A172 (cell line): ENCODE measurements around the gene IBTK. TPM values are rescaled to one million over a fixed set of nuclear protein-coding genes. Genes with fewer than 3 reads are reported as not detected.
"Not testable (repeated sequence)": the region's sequence is repeated elsewhere in the genome, so short reads cannot be mapped to it uniquely, and the experiment has no call there.

Source experiments
- DNase-seq: peaks from one replicate; pipeline ENCODE4 v3.0.0-alpha.2; 2015; ENCODE audit warnings: low spot score
- total RNA-seq: library from RNA; depleted of rRNA; stranded (reverse); fragments of >200 nt; shearing (Covaris generic); gene quantifications from 2 replicates; pipeline ENCODE4 v1.2.3, GENCODE V29; 2014

IBTK gene
- total RNA-seq, 1 experiment from 2014 or later: 34.0 TPM

DNA sequence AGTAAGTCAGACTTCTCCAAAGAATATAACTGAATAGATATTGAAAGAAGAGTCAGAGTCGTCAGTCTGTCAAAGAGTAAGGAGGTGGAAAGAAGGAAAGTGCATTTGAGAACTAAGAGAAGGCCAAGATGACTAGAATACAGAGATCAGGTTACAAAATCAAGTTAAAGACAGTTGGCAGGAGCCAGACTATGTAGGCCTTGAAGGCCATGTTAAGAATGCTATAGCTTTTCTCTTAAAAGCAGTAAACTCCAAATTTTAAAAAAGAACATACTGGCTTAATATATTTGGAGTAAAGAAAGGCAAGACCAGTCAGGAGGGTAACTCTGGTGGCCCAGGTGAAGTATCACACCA is 68.8 kb downstream of the IBTK start:
- no peak for DNase-seq

DNA sequence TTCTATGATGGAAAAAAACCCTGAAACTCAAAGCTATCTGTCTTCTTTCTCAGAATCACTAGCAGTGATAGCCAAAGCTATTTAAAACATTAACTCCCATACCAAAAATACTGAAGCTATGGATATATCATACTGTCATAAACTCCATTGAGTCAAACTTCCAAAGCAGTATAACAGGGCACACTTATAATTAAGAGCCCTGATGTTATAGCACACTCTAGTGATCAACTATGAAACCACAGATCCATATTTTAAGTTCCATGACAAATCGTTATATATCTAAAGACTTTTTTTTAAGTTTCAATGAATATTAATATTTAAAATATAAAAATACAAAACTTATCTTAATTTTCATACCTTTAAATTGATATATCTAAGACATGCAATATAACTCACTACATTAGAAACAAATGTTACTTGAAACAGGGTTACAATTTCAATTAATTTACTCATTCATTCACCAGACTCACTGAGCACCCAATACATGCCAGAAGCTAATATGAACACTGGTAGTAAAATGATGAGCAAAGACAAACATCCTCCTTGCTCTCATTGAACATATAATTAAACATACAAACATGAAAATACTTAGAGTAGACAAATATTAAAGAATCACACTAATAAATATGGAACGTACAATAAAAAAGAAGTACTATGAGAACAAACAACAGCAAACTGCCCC is 69.3 kb downstream of the IBTK start:
- DNase-seq: no peak

DNA sequence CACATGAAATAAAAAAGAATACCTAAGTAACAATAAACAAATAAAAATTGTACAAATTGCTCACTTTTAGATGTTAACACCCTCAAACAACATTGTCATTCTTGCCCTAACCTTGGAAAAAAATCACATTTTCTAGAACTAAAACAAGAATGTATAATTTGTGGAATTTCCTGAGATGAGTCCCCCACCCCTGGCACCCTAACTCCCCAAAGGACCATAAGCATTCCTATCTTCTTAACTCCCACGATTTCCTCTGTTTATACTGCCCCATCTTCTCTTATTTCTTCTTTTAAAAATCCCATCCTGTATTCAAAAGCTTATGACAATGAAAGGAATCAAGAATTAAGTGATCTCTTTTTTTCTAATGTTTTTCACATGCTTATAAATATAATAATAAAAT is 70.9 kb downstream of the IBTK start:
- DNase-seq: no peak

GRCh38 chr6:82172594-82172993 is 75.0 kb downstream of the IBTK start:
- DNase-seq: no peak

DNA sequence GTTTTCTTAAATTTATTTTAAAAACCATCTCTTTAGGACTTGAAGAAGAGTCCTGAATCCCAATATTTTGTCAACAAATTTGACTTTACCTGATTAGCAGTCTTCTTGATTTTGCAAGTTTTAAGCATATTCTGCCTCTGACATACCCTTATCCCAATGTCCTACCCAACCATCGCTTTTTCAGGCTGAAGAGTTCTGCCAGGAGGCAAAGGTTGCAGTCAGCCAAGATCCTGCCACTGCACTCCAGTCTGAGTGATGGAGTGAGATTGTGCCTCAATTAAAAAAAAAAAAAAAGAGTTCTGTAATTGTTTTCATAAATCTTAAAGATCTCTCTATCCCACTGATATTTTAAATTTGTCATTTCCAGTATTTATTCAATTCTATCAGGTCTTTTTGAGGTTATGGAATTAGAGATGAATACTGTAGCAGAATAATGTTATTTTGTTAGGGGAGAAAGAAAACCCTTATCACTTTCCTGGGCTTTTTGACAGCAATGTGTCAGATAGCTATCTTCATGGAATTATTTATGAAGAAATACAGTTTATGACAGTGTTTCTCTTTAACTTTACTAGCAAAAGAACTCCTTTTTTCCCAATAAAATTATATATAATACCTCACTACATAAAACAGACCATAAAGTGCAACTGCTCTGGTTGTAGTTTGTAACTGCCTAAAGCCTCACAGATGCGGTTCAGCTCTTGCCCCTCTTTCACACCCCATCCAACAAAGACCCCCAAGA is 78.2 kb downstream of the IBTK start:
- no peak for DNase-seq

GRCh38 chr6:82166493-82166892 is 81.1 kb downstream of the IBTK start:
- DNase-seq: no peak

DNA sequence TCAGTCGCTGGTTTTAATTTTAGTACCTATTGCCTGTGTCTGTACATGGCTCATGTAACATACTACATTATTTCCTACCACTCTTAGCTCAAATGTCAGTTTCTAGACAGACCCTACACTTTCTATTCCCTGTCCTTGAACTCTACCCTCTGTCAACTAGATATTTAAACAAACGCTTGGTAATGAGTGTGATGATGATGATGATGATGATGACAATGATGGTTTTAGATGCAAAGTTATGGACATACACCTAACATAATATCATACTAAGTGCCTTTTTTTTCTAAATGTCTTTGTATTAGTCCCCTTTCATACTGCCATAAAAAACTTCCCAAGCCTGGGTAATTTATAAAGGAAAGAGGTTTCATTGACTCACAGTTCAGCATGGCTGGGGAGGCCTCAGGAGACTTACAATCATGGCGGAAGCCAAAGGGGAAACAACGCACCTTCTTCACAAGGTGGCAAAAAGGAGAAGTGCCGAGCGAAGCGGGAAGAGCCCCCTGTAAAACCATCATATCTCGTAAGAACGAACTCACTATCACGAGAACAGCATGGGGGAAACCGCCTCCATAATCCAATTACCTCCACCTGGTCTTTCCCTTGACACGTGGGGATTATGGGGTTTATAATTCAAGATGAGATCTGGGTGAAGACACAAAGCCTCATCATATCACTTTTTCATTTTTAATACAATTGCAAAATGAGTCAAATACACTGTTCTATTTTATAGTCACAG is 87.1 kb downstream of the IBTK start:
- DNase-seq: no peak

GRCh38 chr6:82152786-82153185 is 94.8 kb downstream of the IBTK start:
- not testable (repeated sequence) for DNase-seq

- DNase-seq: not testable (repeated sequence)
Measured at GRCh38 chr6:82151147-82151546, 96.4 kb downstream of the IBTK start.

GRCh38 chr6:82145926-82146452 is 101.6 kb downstream of the IBTK start:
- peak; percentile 7 for DNase-seq

GRCh38 chr6:82144852-82145340 is 102.6 kb downstream of the IBTK start:
- DNase-seq: peak; percentile 92

DNA sequence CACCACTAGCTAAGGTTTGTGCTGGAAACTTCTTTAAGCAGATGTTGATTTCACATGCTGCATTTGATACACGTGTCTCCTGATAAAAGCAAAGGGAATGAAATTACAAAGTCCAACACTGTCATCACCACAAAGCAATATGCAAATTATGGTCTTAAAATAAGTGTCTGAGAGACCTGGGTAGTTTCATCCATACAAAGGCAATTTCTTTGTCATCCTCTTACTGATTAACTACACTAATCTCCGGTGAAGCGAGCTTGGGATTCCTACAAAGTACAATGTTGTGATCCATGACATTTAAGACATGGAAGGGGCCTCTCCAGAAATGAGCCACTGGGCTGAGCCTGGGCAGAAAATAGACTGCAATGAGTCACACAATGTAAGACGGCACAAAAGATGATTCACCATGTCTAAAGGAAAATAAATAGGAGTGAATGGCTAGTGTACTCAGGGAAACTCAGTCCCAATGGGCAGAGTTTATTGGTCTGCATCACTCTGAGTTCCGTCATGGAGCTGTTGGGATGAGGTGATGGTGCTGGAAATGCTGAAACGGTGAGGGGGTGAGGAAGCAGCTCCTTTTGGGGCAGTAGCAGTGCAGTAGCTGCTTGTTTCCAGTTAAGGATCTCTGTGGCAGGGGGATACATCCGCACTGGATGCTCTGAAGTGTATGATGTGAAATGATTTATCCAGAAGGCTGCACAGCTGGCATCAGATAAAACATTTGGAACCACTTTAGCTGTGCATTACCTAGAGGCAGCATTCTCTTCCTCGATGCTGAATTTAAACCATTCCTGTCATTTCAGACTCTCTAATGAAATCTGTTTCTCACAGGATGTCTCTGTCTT is 103.3 kb downstream of the IBTK start:
- DNase-seq: peak; percentile 93

DNA sequence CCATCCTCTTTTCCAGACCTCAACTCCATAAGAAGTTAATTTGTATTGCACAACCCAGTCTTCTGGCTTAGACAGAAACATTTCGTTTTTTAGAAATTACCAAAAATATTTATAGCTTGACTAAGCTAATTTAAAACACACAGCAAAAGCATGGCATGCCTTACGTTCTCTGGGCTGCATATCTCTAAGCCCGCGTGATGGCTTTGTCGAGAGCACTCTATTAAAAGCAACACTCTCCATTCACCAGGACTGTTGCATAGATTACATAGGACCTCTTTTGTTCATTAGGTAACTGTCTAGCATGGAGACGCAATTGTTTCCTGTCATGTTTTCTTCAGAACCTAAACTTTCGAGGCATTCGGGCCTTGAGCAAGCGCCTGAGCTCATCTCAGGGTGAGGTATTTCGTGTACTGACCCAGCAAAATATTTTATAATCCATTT is 104.5 kb downstream of the IBTK start:
- no peak for DNase-seq

DNA sequence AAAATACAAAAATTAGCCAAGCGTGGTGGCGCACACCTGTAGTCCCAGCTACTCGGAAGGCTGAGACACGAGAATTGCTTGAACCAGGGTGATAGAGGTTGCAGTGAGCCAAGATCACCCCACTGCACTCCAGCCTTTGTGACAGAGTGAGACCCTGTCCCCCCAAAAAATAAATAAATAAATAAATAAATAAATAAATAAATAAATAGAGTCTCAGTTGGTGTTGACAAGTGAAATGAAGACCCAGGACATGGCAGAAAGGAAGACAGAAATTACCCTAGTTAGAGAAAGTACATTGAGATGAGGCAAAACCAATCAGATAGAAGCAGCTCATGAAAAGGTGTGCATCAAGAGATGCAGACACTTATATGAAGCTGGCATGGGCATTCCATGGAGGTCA is 105.0 kb downstream of the IBTK start:
- no peak for DNase-seq

DNA sequence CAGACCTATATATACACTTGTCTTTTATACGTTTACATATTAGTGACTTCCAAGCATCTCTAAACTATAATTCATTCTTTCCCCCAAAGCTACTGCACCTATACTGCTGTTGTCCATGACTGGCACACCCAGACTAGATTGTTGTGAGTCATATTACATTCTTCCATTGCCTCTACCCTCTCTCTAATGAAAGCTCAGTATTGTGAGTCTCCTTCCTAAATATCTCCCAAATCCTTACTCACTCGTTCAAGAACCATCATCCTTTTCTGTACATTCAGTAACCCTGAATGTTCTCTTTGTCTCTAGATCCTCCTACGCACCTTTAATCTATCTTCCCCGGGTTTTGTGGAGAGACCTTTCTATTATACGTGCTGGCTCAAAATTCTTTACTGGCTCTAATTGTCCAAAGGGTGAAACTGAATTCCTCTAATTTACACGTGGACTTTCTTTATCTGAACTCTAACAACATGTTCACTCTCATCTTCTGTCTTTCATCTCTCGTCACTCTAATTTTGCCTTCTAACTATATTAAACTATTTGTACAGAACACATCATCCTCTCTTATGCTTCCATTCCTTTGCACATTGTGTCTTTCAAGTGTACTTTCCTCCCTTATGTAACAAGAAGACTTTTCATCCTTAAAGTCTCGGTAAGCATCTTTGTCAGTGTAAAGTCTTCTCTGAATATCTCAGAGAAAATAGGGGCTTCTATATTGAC is 109.3 kb downstream of the IBTK start:
- no peak for DNase-seq

DNA sequence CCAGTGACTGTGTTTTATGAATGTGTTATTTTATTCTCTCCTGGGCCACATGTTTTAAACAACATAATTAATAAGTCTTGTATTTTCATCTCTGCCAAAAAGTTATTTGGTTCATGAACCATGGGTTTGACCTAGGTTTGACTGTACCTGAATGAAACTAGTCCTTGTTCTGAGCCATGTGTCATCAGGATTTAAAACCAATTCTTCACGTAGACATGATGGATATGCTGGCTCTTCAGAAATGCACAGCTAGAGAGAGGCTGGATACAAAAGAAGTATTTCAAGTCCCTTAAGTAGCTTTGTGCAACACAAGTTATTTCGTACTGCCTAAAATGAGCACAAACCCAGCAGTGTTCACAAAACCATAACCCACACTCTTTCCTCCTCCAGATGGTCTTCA is 116.1 kb downstream of the IBTK start:
- DNase-seq: no peak

GRCh38 chr6:82129797-82130196 is 117.7 kb downstream of the IBTK start:
- no peak for DNase-seq

GRCh38 chr6:82128973-82129372 is 118.6 kb downstream of the IBTK start:
- not testable (repeated sequence) for DNase-seq

- DNase-seq: no peak
Measured at GRCh38 chr6:82123632-82124031, 123.9 kb downstream of the IBTK start.
